ENCODE data around the gene FARP1.

The FARP1 gene

GRCh38 chr13:98473135-98473787 is 330.4 kb downstream of the FARP1 start:
- no peak for DNase-seq

DNA sequence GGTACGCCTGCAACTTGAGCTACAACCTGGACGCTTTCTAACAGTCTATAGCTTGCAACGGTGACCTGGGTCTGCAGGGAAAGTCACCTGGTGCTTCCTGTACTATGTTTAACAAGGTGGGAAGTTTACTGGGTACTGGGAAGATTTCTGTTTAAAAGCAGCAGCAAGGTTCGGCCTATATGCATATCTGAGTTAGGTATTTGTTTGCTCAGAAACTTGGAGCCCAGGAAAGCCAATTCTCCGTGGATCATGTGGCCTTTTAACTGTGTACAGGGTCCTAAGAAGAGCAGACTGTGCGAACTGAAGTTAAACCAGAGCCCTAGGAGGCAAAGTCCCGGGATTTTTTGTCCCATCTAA is 330.9 kb downstream of the FARP1 start:
- no peak for DNase-seq

GRCh38 chr13:98474292-98474691 is 331.4 kb downstream of the FARP1 start:
- no peak for DNase-seq

DNA sequence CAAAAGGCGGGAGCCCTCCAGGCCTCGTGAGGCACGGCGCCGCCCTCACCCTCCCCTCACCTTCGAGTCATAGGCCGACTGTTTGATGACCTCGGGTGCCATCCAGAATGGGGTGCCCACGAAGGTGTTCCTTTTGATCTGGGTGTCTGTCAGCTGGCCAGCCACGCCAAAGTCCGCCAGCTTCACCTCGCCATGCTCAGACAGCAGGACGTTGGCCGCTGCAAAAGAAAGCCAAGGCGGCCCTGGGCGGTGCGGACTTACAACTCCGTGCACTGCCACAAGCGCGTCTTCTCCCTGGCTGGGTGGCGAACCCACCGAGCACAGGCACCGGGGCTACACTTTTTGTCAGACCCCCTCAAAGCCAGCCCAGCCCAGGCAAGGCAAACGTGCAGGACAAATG is 331.9 kb downstream of the FARP1 start:
- DNase-seq: no peak

DNA sequence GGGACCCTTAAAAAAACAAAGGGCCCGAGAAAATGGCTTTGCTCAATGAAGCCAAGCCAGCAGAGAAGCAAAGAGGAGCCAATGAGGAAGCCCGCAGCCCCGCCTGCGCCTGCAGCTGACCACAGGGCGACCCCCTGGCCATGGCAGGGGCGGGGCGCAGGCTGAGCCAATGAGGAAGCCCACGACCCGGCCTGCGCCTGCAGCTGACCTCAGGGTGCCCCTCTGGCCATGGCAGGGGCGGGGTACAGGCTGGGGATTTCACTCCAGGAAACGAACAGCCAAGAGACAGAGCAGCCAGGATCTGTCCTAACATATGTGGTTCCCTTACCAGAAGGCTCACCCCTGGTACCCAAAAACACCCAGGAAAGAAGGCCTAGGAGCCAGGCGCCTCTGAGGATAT is 332.6 kb downstream of the FARP1 start:
- no peak for DNase-seq

DNA sequence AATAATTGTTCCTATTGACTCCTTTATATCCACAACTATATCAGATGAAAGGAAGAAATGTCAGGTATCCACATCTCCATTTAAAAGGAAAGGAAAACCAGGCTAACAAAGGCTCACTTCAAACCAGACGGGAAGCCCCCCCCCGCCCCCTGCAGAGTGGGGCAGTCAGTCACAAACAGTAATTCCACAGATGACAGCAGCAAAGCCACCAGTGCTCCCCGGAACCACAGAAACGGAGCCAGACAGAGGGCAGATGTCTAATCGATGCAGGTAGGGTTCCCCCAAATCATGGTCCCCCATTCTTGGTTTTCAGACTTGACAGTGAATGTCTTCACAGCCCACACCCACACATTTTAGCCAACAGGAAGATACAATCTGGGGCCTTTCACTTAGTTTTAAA is 333.2 kb downstream of the FARP1 start:
- DNase-seq: no peak

DNA sequence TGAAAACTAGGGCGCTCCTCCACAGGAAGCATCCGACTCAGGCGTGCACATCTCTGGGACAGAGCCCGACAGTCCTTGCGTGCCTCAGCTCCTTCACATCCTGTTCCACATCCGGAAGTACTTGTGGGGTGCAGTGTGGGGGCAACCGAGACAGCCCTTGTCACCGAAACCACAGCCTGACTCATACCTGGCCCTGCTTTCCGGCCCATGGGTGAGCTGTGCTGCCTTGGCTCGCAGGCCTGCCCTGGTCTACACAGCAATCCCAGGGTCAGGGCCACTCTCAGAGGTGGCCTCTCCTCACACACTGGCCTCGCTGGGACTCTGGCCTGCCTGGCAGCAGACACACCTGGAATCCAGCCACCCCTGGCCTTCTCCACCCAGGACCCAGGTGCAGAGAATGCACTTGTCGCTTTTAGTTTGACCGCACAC is 333.7 kb downstream of the FARP1 start:
- DNase-seq: no peak

DNA sequence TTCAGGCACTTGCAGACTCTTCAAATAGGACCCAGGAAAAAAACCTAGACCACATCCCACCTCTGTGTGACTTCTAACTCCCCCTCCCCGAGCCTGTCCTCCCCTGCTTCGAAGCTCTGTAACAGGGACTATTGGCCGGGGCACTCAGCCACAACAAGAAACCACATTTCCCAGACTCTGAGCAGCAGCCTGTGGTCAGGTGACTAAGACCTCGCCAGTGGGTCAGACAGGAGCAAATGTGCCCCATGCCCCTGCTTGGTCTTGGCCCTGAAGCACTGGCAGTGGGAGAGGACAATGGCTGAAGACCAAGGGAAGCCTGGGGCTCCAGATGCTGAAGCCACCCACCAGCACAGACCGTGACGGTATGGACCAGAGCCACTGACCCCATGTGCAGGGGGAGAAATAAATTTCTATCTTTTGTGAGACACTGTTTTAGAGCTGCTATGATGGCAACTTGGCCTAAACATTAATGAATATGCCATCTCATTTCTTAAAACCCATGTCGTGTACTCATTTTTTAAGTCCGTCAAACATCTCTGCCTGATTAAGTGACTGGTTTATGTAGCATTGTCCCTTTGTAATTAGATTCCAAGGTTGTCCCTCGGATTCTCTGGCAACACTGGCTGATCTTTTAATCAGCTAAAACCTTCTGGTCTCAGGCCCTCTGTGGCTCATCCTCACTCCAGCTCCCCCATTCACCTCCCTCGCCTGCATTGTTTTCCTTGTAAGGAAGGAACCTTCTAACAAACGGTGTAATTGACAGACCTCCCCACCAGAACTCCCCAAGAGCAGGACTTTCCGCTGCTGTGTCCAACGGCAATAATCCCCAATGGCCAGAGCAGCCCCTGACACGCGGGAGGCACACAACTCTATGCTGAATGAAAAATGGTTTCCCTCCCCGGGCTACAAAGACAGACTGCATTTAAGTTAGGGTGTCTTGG is 335.6 kb downstream of the FARP1 start:
- no peak for DNase-seq

DNA sequence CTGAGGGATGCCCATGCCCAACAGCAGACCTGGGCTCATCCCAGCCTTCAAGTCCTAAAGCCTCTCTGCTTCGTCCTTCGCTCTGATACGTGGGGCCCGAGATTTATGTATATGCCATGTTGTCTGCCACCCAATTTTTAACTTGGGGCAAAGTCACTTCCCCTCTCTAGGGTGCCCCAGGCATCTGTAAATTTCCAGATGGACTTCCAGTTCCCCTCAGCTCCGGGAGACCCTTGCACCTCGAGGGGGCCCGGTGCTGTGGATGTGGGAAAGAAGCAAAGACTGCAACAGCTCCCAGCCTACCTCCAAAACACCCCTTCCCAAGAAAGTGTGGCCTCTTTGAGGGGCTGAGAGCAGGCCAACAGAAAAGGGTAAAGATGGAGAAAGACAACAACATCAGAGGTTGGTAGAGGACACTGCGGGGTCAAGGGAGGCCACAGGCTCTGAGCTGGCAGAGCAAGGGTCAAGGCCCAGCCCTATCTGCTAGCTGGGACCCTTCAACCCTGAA is 336.7 kb downstream of the FARP1 start:
- no peak for DNase-seq

DNA sequence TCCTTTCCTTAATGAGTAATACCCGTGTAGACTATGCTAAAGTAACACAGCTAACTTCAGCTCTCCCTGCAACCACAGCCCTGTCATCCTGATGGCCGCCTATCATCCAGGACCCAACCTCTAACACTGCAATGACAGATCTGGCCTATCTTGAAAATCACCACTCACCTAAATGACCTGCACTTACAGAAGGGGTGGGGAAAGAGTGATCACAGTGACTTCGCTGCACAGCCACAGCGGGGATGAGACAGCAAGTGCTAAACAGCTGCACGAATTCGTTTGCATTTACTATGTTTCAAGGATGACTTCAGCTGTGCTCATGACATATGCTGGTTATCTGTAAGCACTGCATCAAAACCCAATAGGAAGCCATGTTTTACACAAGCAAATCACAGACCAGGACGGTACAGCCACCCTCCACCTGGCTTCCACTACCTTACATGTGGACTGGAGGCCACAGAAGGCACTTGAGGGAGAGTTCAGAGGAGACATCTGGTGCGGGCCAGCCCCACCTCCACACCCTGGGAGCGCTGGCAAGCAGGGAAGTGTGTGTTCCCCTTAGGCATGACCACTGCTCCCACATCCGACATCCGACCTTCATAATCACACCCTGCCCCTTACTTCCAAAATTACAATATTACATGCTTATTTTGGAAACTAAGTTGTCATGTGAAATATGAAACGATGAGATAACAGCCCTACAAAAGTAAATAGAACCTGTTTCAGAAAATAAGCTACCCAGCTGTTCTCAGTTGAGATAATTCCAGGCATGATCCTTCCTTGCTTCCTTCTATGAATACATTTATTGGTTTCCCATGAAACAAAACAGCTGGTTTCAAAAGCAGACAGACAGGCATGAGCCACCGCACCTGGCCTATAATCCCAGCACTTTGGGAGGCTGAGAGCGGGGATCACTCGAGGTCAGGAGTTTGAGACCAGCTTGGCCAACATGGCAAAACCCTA is 338.3 kb downstream of the FARP1 start:
- peak; percentile 40 for DNase-seq

- DNase-seq: peak; percentile 17
These were observed 339.9 kb downstream of the FARP1 start for GRCh38 chr13:98482476-98483444.

DNA sequence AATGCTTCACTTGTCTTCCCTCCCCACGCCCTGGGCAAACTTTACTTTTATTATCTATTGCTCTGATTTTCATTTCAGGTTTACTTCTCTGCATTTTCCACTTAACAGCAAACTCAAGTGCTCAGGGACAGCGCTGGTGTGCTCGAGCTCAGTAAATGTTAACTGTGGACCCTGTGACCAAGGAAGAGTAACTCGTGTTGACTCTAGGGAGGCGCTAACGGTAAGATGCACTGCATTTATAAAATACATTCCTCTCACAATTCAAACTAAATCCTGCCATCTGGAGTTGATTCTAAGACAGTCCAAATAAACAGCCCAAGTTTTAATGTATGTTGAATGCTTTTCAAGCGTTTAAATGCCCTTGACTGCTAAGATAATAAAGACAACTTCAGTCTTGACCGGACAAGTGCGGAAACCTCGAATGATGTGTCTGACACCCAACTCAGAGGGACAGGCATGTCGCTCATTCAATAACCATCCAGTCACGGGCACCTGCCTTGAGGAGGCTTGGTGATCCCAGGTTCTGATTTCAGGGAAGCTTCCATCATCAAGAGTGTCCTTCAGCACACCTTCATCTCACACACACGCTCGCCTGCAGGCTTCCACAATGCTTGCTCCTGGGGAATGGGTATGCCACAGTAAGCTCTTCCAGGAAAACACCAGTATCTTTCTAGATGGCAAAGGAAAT is 340.9 kb downstream of the FARP1 start:
- no peak for DNase-seq

DNA sequence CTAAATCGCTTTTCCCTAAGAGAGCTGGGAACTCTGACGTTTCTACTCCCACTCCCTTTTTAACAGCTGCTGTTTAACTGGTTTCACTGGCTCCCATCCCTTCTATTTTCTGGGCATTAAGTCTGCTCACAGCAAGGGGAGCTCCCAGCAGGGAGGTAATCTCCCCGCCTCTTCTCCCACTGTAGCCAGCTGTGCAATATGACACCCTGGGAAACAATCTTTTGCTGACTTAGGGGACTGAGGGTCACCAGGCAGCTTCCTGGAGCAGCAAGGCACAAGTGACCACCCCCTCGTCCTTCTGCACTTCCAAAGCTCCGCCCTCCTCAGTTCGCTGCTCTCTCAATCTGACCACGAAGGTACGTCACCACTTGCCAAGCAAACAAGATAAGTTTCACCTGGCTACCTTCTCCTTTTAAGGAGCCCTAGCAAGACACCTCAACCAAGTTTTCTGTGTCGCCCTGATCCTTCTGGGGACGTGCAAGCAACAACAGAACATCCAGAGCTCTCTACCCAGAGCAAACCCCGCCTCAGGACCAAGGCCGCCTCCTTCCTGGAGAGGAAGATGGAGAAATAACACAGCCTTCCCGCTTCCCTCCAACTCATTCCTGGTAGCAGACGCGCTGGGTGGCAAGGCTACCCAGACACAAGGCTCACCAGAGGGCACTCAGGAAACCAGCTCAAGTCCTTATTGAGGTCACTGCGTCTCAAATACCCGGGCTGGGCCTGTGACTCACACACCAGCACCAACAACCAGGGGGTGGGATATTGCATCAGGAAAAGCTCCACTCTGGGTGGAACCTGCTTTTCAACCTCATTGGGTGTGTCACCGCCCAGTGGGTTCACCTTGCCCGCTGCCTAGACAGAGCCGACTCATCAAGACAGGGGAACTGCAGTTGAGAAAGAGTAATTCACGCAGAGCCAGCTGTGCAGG is 341.7 kb downstream of the FARP1 start:
- peak; percentile 43 for DNase-seq

- no peak for DNase-seq
These were observed 342.7 kb downstream of the FARP1 start for GRCh38 chr13:98485561-98485960.

DNA sequence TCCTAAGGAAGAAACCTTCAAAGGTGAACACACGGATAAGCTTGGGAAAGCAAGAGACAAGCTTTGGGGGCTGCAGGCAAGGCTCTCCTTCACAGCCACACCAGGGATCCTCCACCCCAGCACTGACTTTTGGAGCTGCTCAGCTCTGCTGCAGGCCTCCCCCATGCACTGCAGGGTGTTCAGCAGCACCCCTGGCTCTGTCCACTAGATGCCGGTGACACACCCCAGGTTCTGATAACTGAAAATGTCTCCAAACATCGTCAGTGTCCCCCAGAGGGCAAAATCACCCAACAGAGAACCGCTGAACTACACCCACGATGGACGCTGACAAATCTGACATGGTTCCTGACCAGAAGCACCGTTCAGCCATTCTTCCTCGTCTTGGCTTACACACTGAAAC is 343.5 kb downstream of the FARP1 start:
- DNase-seq: no peak

GRCh38 chr13:98487016-98487415 is 344.1 kb downstream of the FARP1 start:
- DNase-seq: no peak

DNA sequence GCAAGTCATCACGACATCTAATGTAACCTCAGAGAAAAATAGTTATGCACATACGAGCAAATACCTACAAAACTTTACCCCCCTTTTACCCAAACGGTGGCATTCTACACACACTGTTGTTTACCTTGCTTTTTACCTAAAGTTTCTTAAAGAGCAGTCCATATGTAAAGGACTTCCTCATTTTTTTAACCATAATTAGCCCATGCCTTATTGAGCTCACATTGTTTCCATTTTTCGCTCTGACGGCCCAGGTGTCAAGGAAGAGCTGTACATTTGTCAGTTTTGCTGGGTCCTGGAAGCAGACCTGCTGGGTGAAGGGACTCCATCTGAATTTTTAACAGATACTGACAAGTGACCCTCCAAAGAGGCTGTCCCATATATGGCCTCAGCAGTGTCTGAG is 344.6 kb downstream of the FARP1 start:
- no peak for DNase-seq

DNA sequence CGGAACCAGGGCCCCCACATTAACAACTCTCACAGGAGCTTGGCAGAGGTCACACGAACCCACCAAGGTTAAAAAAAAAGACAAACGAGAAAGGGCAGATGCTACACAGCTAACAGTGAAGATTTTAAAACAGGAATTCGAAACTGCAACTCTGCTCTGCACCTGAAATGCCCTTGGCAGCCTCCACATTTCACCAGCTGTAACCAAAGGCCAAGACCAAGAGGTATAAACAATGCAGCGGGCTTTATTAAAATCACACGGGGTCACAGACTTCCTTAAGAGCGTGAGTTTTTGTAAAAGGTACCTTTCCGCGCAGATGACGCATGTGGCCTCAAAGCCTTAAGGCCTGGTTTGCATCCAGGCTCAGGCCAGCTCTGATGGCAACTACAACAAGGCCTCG is 345.8 kb downstream of the FARP1 start:
- DNase-seq: no peak

- DNase-seq: no peak
These were observed 346.7 kb downstream of the FARP1 start for GRCh38 chr13:98489446-98490194.

Data from NCI-H1694 (cell line).